ENCODE results near the gene UBASH3A. TPM values are rescaled to one million over a fixed set of nuclear protein-coding genes. Genes with fewer than 3 reads are reported as not detected.

UBASH3A gene
- total and polyA plus RNA-seq, 9 donors, result 0.15 to 0.85 (median 0.24) TPM; not detected in 2

DNA sequence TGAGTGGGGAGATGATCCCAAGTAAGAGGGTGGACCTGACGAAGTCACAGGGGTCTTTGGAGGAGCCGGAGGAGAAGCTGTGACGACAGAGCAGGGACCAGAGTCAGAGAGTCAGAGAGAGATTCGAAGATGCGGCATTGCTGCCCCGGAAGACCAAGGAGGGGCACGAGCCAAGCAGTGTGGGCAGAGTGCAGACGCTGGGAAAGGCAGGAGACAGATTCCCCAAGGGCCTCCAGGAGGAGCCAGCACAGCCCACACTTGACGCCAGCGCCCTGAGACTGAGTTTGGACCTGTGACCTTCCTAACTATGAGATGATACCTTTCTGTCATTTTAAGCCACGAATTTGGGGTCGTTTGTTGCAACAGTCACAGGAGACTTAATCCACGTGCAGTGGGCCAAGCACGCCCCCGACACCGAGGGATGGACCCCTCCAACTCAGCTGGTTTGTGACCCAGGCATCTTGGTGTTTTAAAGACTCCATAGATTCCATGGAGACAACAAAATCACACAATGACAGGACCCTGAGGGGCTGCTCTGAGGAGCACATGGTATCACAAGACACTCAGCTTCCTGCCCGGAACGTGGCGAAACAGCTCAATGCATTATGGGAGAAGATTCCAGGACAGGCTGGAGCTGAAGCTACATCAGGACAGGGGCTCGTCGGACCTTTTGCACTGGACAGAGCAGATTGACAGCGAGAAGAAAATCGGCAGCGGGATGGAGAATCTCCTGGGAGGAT lies 26.3 kb upstream of the UBASH3A start:
- no peaks in the 10 kb centered on the region for H3K9me3 ChIP-seq
- intact Hi-C loops (cut with DNase I), result no loop called here
- H3K27ac ChIP-seq, result no peak overlapping the region
- TF ChIP-seq, protein P1, sequence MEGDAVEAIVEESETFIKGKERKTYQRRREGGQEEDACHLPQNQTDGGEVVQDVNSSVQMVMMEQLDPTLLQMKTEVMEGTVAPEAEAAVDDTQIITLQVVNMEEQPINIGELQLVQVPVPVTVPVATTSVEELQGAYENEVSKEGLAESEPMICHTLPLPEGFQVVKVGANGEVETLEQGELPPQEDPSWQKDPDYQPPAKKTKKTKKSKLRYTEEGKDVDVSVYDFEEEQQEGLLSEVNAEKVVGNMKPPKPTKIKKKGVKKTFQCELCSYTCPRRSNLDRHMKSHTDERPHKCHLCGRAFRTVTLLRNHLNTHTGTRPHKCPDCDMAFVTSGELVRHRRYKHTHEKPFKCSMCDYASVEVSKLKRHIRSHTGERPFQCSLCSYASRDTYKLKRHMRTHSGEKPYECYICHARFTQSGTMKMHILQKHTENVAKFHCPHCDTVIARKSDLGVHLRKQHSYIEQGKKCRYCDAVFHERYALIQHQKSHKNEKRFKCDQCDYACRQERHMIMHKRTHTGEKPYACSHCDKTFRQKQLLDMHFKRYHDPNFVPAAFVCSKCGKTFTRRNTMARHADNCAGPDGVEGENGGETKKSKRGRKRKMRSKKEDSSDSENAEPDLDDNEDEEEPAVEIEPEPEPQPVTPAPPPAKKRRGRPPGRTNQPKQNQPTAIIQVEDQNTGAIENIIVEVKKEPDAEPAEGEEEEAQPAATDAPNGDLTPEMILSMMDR (IDR thresholded peaks at IDR 0.05), result no peak
- no peak for TF ChIP-seq POLR2A (IDR thresholded peaks at IDR 0.05)
- no peak for TF ChIP-seq EP300 (IDR thresholded peaks at IDR 0.05)
- H3K4me1 ChIP-seq (ENCODE audit: insufficient read depth), result no peaks in the 10 kb centered on the region
- DNase-seq, result no peak
- H3K27me3 ChIP-seq, result no peaks in the 10 kb centered on the region
- no peaks in the 10 kb centered on the region for H3K36me3 ChIP-seq
- 72 to 79% (median 73%) methylated on average over 24 of the region's 24 CpGs for WGBS, 3 donors
- no peak overlapping the region for H3K4me3 ChIP-seq

DNA sequence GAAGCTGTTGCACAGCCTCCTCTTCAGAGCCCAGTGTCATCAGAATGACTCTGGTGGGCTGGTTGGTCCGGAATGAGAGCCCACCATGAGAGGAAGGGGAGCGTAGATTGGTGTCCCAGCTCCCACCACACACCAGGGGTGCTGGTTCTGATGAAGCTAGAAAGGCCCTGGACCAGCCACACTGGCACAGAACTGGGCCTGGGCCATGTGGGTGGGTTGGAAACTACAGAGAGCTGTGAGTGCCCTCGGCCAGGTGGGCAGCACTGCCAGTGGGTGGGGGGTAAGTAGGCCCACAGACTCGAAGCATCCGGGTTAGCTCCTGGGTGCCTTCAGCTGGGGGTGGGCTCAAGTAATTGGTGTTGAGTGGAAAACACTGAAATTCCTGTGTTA lies 25.8 kb upstream of the UBASH3A start:
- no peak for DNase-seq
- no peaks in the 10 kb centered on the region for H3K36me3 ChIP-seq
- H3K27ac ChIP-seq, result no peak overlapping the region
- TF ChIP-seq POLR2A (IDR thresholded peaks at IDR 0.05) (no peak), EP300 (IDR thresholded peaks at IDR 0.05) (no peak)
- TF ChIP-seq, protein P1 (IDR thresholded peaks at IDR 0.05), result no peak
- no peaks in the 10 kb centered on the region for H3K4me1 ChIP-seq (ENCODE audit: insufficient read depth)
- no peaks in the 10 kb centered on the region for H3K27me3 ChIP-seq
- H3K4me3 ChIP-seq, result no peak overlapping the region
- intact Hi-C loops (cut with DNase I), result no loop called here
- no peaks in the 10 kb centered on the region for H3K9me3 ChIP-seq
- 83 to 90% (median 89%) methylated on average over 5 of the region's 5 CpGs for WGBS, 3 donors

DNA sequence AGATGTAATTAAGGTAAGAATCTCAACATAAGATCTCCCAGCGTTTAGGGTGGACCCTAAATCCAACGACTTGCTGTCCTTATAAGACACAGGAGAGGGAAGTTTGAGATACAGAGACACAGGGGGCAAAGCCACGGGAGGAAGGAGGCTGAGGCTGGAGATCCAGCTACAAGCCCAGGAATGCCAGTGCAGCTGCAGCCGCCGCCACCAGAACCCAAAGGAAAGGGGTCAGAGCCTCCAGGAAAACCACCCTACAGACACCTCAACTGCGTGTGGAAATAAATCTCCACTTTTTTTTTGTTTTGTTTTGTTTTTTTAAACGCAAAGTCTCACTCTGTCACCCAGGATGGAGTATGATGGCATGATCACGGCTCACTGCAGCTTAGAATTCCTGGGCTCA lies 25.3 kb upstream of the UBASH3A start:
- H3K9me3 ChIP-seq, result no peaks in the 10 kb centered on the region
- H3K4me3 ChIP-seq, result no peak overlapping the region
- H3K36me3 ChIP-seq, result no peaks in the 10 kb centered on the region
- H3K27me3 ChIP-seq, result no peaks in the 10 kb centered on the region
- H3K4me1 ChIP-seq (ENCODE audit: insufficient read depth), result no peaks in the 10 kb centered on the region
- TF ChIP-seq, protein P1 (IDR thresholded peaks at IDR 0.05), result no peak
- TF ChIP-seq EP300 (IDR thresholded peaks at IDR 0.05), result no peak
- no peak for TF ChIP-seq POLR2A (IDR thresholded peaks at IDR 0.05)
- no peak overlapping the region for H3K27ac ChIP-seq
- no peak for DNase-seq
- intact Hi-C loops (cut with DNase I), result no loop called here
- WGBS, 3 donors, result 69 to 71% (median 71%) methylated on average over 8 of the region's 8 CpGs

DNA sequence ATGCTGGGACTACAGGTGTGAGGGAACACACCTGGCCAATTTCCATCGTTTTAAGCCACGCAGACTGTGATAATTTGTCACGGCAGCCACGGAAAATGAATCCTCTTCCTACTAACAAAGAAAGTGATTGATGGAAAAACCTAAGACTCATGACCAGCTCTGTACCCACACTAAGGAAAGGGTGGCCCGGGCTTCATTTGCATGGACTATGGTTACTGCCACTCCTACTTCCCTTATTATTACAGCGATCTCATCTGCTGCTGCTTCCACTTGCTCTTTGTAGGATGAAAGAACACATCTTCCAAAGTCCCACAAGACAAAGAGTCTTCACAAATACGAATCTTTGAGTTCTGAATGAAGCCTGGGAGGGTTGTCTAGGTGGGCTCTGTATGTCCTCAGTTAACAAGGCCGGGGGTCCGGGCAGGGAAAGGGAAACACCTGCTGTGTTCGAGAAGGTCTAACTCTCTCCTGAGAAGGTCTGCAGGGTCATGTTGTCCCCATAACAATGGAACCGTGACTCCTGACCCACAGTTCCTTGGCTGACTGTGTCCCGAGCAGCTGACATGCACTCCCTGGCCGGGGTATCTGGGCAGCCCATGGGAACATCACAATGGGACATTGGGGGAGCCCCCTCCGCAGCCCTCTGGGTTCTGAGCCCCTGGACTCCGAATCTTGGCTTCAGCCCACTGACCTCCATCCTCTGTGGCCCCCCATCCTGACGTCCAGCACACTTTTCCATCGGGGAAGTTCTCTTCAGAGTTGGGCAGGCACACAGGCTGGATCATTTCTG lies 24.1 kb upstream of the UBASH3A start:
- WGBS, 3 donors, result 78 to 84% (median 79%) methylated on average over 17 of the region's 17 CpGs
- Histone ChIP-seq H3K9me3 (no peaks in the 10 kb centered on the region), H3K4me1 (ENCODE audit: insufficient read depth) (no peaks in the 10 kb centered on the region), H3K36me3 (no peaks in the 10 kb centered on the region), H3K27ac (no peak overlapping the region), H3K27me3 (no peaks in the 10 kb centered on the region), H3K4me3 (no peak overlapping the region)
- intact Hi-C loops (cut with DNase I), result no loop called here
- TF ChIP-seq, protein P1 (IDR thresholded peaks at IDR 0.05), result no peak
- TF ChIP-seq EP300 (IDR thresholded peaks at IDR 0.05) (no peak), POLR2A (IDR thresholded peaks at IDR 0.05) (no peak)
- no peak for DNase-seq
